Adrenal gland (tissue), 12 donors: Measurements from ENCODE around the gene SERGEF. TPM values are rescaled to one million over a fixed set of nuclear protein-coding genes. Genes with fewer than 3 reads are reported as not detected.
A peak's percentile ranks its signal among the peaks of the same experiment; 100 is the strongest.

ENCODE experiments used
- DNase-seq, 7 donors: peaks; one replicate each; pipeline ENCODE4 v3.0.0-alpha.2; 2019 to 2020
- H3K27ac ChIP-seq, 5 donors: fragments of 200-600 bp; sonication (generic) in 4 of 5; 1 replicate in 3 of 5; 2 replicates in 2 of 5; pipeline versions ENCODE4 v1.5.1 to v1.8.0; 2016 to 2020; ENCODE audit warnings: mild to moderate bottlenecking in 1 of 5
- H3K27me3 ChIP-seq: fragments of 200-600 bp; 2 replicates; pipeline ENCODE4 v1.8.0; 2021
- H3K36me3 ChIP-seq, 2 donors: fragments of 200-600 bp; replicated peaks in 1 of 2; 1 replicate in 1 of 2; 2 replicates in 1 of 2; pipeline versions ENCODE4 v1.5.1 to v1.8.0; 2018 to 2022
- H3K4me1 ChIP-seq, 2 donors: fragments of 200-600 bp; replicated peaks in 1 of 2; 1 replicate in 1 of 2; 2 replicates in 1 of 2; pipeline versions ENCODE4 v1.5.1 to v1.8.0; 2018 to 2021
- H3K4me3 ChIP-seq, 4 donors: fragments of 200-600 bp; sonication (generic) in 3 of 4; one replicate each; pipeline ENCODE4 v1.5.1; 2016 to 2018
- H3K9me3 ChIP-seq, 3 donors: fragments of 200-600 bp; sonication (generic) in 1 of 3; replicated peaks in 1 of 3; 1 replicate in 2 of 3; 2 replicates in 1 of 3; pipeline versions ENCODE4 v1.5.1 to v1.8.0; 2016 to 2021
- CTCF ChIP-seq, 6 experiments: fragments of 450-650 bp in 4 of 6; fragments of 200-600 bp in 2 of 6; sonication (generic) in 1 of 6; IDR thresholded peaks; 1 replicate in 5 of 6; 2 replicates in 1 of 6; pipeline versions ENCODE4 v1.5.1 to v1.8.0; 2016 to 2021; ENCODE audit warnings: antibody characterized with exemption in 6 of 6, mild to moderate bottlenecking in 2 of 6, moderate library complexity in 1 of 6
- POLR2A ChIP-seq, 2 donors: fragments of 450-650 bp; IDR thresholded peaks; one replicate each; pipeline ENCODE4 v1.6.1; 2017; ENCODE audit warnings: antibody characterized with exemption in 2 of 2, mild to moderate bottlenecking in 2 of 2, moderate library complexity in 1 of 2
- WGBS, 4 donors: extraction: QIAGEN DNeasy Blood & Tissue Kit in 2 of 4; methylation state at CpG; one replicate each; pipeline versions ENCODE4 v1.1.5 to v1.1.7; 2013 to 2017; 5-methylcytosine and 5-hydroxymethylcytosine counted together
- intact Hi-C, 2 donors: fragments of 100-400 bp; cut with DNase I; formaldehyde crosslinking; loops; one replicate each; pipeline versions ENCODE4 v1.14.1 to v1.15.0; 2022 to 2023
- polyA plus RNA-seq, 3 donors: library from polyadenylated mRNA; stranded (reverse); fragments of 200-250 nt in 2 of 3; fragments of 350-450 nt in 1 of 3; fragmentation: Illumina TruSeq in 1 of 3; extraction: RNeasy Lipid Tissue Mini Kit (QIAGEN cat#74804) in 1 of 3; gene quantifications; one replicate each; pipeline ENCODE4 v1.2.3, GENCODE V29; 2013 to 2014
- total RNA-seq, 9 donors: library from RNA; depleted of rRNA in 4 of 9; stranded (reverse); fragments of >200 nt in 4 of 9; fragments of 120-200 nt in 1 of 9; fragmentation: NEBNext Ultra II Directional in 1 of 9; extraction: Animal tissue kit (Norgen Biotek cat#: 25700) in 1 of 9; gene quantifications; one replicate each; pipeline versions ENCODE4 v1.1.0 to v1.2.4, GENCODE V29; 2013 to 2023
- donor health status: healthy with polysubstance abuse.
- donor health status: Bipolar disorder and iron deficiency.
- donor health status: DM: yes; HTN: yes; CAD: no.
- donor health status: DM: no; HTN: no; CAD: no.
- donor health status: DM: no; HTN: no; CAD: no.
- donor health status: DM: yes; HTN: yes; CAD: no.

The SERGEF gene
- total and polyA plus RNA-seq, 12 donors = 21.7 to 216 (median 38.4) TPM

GRCh38 chr11:18027475-18027874 is 14.6 kb upstream of the SERGEF start:
- H3K27me3 ChIP-seq = no peaks in the 10 kb centered on the region
- no peaks in the 10 kb centered on the region for H3K4me1 ChIP-seq
- intact Hi-C loops = no loop called here
- 43 to 57% (median 47%) methylated on average over 2 of the region's 2 CpGs for WGBS, 4 donors
- no peaks in the 10 kb centered on the region for H3K36me3 ChIP-seq
- no peak overlapping the region for H3K27ac ChIP-seq
- TF ChIP-seq CTCF (IDR thresholded peaks at IDR 0.05) = no peak
- no peak for TF ChIP-seq POLR2A (IDR thresholded peaks at IDR 0.05)
- peak in 1 of 7 donors; percentile 16 for DNase-seq
- no peaks in the 10 kb centered on the region for H3K9me3 ChIP-seq
- peak overlapping the region in 1 of 4 donors; percentile 27 for H3K4me3 ChIP-seq

GRCh38 chr11:18022419-18022818 is 9.6 kb upstream of the SERGEF start:
- Histone ChIP-seq H3K4me3 (no peak overlapping the region), H3K27me3 (no peaks in the 10 kb centered on the region), H3K4me1 (no peaks in the 10 kb centered on the region), H3K27ac (no peak overlapping the region), H3K9me3 (no peaks in the 10 kb centered on the region), H3K36me3 (no peaks in the 10 kb centered on the region)
- WGBS, 4 donors = 86 to 93% (median 89%) methylated on average over 1 of the region's 1 CpG
- TF ChIP-seq CTCF (IDR thresholded peaks at IDR 0.05) (no peak), POLR2A (IDR thresholded peaks at IDR 0.05) (no peak)
- no peak for DNase-seq
- intact Hi-C loops = no loop called here

- no peak for TF ChIP-seq POLR2A (IDR thresholded peaks at IDR 0.05)
- TF ChIP-seq CTCF (IDR thresholded peaks at IDR 0.05) = no peak
- no peaks in the 10 kb centered on the region for H3K4me1 ChIP-seq
- no peaks in the 10 kb centered on the region for H3K9me3 ChIP-seq
- H3K36me3 ChIP-seq = no peaks in the 10 kb centered on the region
- H3K4me3 ChIP-seq = no peak overlapping the region
- no peaks in the 10 kb centered on the region for H3K27me3 ChIP-seq
- intact Hi-C loops = no loop called here
- no peak for DNase-seq
- H3K27ac ChIP-seq = no peak overlapping the region
Measured at GRCh38 chr11:18019650-18020049, 6.8 kb upstream of the SERGEF start.

GRCh38 chr11:18016789-18017188 is 3.9 kb upstream of the SERGEF start:
- intact Hi-C loops = no loop called here
- 78 to 89% (median 79%) methylated on average over 2 of the region's 2 CpGs for WGBS, 4 donors
- Histone ChIP-seq H3K36me3 (no peaks in the 10 kb centered on the region), H3K9me3 (no peaks in the 10 kb centered on the region), H3K27ac (no peak overlapping the region), H3K4me3 (no peak overlapping the region), H3K27me3 (no peaks in the 10 kb centered on the region), H3K4me1 (peaks cover 0 to 10% of the 10 kb centered on the region in 2 donors)
- TF ChIP-seq POLR2A (IDR thresholded peaks at IDR 0.05) (no peak), CTCF (IDR thresholded peaks at IDR 0.05) (no peak)
- DNase-seq = no peak
